Esophagus squamous epithelium (tissue), 4 donors: Measurements from ENCODE around the gene GPR183.

Experiments used
- POLR2A ChIP-seq, 4 donors: fragments of 450-650 bp; IDR thresholded peaks; one replicate each; pipeline ENCODE4 v1.6.1; 2017; ENCODE audit warnings: antibody characterized with exemption in 4 of 4, mild to moderate bottlenecking in 4 of 4, moderate library complexity in 3 of 4
- TF ChIP-seq, protein P1 (sequence below), 6 experiments: fragments of 450-650 bp in 4 of 6; fragments of 200-600 bp in 2 of 6; sonication (generic) in 2 of 6; IDR thresholded peaks; one replicate each; pipeline ENCODE4 v1.5.1; 2016 to 2019; ENCODE audit warnings: antibody characterized with exemption in 6 of 6, mild to moderate bottlenecking in 4 of 6, moderate library complexity in 4 of 6

DNA sequence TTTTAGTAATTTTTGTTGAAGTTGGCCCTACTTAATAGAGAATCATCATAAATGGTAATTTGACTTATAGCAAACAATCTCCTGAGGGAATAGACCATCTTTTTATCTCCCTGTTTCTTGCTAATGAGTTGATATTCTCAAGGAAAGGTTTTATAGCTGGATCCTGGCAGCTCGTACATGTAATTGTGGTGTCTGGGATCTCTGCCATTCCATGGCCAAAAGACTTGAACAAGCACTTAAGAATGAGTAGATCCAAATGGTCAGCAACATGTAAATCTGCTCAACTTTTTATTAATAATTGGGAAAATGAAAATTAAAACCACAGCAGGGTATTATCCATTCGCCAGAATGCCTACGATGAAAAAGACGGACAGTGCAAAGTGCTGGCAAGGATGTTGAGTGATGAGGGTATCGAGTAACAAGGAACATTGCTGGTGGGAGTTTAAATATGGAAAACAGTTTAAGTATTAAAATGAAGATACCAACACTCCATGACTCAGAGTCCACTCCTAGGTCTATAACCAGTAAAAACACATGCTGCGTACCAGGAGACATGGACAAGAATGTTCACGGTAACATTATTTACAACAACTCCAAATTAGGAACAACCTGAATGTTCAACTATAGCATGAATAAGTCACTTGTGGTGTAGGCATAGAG lies 43.9 kb downstream of the GPR183 start:
- TF ChIP-seq, protein P1, sequence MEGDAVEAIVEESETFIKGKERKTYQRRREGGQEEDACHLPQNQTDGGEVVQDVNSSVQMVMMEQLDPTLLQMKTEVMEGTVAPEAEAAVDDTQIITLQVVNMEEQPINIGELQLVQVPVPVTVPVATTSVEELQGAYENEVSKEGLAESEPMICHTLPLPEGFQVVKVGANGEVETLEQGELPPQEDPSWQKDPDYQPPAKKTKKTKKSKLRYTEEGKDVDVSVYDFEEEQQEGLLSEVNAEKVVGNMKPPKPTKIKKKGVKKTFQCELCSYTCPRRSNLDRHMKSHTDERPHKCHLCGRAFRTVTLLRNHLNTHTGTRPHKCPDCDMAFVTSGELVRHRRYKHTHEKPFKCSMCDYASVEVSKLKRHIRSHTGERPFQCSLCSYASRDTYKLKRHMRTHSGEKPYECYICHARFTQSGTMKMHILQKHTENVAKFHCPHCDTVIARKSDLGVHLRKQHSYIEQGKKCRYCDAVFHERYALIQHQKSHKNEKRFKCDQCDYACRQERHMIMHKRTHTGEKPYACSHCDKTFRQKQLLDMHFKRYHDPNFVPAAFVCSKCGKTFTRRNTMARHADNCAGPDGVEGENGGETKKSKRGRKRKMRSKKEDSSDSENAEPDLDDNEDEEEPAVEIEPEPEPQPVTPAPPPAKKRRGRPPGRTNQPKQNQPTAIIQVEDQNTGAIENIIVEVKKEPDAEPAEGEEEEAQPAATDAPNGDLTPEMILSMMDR (IDR thresholded peaks at IDR 0.05) = no peak
- no peak for TF ChIP-seq POLR2A (IDR thresholded peaks at IDR 0.05)
